ENCODE results near the gene FAM168A. TPM values are rescaled to one million over a fixed set of nuclear protein-coding genes. Genes with fewer than 3 reads are reported as not detected.

The FAM168A gene
- total and polyA plus RNA-seq, 4 donors, result 4.8 to 14.6 (median 9.1) TPM

DNA sequence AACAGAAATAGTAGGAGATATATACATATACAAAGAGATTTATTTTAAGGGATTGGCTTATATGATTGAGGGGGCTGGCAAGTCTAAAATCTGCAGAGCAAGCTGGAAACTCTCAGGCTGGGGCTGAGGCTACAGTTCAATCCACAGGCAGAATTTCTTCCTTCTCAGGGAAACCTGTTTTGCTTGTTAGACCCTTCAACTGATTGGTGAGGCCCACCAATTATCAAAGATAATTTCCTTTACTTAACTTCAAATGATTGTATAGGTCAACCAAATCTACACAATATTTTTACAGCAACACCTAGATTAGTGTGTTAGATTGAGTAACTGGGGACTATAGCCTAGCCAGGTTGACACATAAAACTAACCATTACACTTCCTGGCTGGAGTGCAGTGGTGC is 43.8 kb upstream of the FAM168A start:
- H3K4me1 ChIP-seq (ENCODE audit: control insufficient read depth in 4 of 4, insufficient read depth in 4 of 4, low read length in 3 of 4), result no peaks in the 10 kb centered on the region
- no peaks in the 10 kb centered on the region for H3K36me3 ChIP-seq (ENCODE audit: control insufficient read depth in 4 of 4, insufficient read depth in 3 of 4, low read depth in 1 of 4, low read length in 3 of 4)
- no peak overlapping the region for H3K4me3 ChIP-seq (ENCODE audit: low read depth in 1 of 3, low read length in 3 of 3)
- no peaks in the 10 kb centered on the region for H3K27me3 ChIP-seq (ENCODE audit: control insufficient read depth in 4 of 4, insufficient read depth in 4 of 4, low read length in 3 of 4)
- no peak overlapping the region for H3K27ac ChIP-seq (ENCODE audit: low read depth in 1 of 2, low read length in 2 of 2)
- TF ChIP-seq HNF4G (IDR thresholded peaks at IDR 0.05) (no peak), GABPA (IDR thresholded peaks at IDR 0.05 in 1 of 2, conservative IDR thresholded peaks at IDR 0.05 in 1 of 2) (no peak), EGR1 (IDR thresholded peaks at IDR 0.05; ENCODE audit: low read depth in 2 of 2) (no peak), TAF1 (conservative IDR thresholded peaks at IDR 0.05) (no peak), RXRA (IDR thresholded peaks at IDR 0.05) (no peak)
- DNase-seq (ENCODE audit: low spot score), result no peak
- H3K9me3 ChIP-seq (ENCODE audit: control insufficient read depth in 4 of 4, low read length in 3 of 4), result no peaks in the 10 kb centered on the region
- no peak overlapping the region for H3K9ac ChIP-seq (ENCODE audit: low read depth in 1 of 2, low read length in 2 of 2)

DNA sequence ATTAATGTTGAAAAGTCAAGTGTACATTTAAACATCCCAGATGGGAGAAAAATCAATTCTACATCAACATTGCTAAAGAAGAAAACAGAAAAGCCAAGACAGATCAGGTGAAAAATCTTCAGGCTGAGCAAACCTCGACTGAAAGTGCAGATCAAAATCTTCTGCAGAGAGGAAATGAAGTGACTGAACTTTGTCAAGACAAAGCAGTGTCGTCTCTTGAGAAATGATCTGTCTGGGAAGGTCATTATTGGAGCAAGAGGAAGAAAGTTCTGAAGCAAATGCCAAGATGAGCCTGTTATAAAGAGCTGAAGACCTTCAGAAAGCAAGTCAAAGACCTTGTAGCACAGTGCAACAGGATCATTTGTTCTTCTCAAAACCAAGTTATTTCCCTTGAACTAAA is 42.7 kb upstream of the FAM168A start:
- Histone ChIP-seq H3K9me3 (ENCODE audit: control insufficient read depth in 4 of 4, low read length in 3 of 4) (no peaks in the 10 kb centered on the region), H3K27me3 (ENCODE audit: control insufficient read depth in 4 of 4, insufficient read depth in 4 of 4, low read length in 3 of 4) (no peaks in the 10 kb centered on the region), H3K9ac (ENCODE audit: low read depth in 1 of 2, low read length in 2 of 2) (no peak overlapping the region), H3K4me3 (ENCODE audit: low read depth in 1 of 3, low read length in 3 of 3) (no peak overlapping the region), H3K27ac (ENCODE audit: low read depth in 1 of 2, low read length in 2 of 2) (no peak overlapping the region), H3K36me3 (ENCODE audit: control insufficient read depth in 4 of 4, insufficient read depth in 3 of 4, low read depth in 1 of 4, low read length in 3 of 4) (no peaks in the 10 kb centered on the region), H3K4me1 (ENCODE audit: control insufficient read depth in 4 of 4, insufficient read depth in 4 of 4, low read length in 3 of 4) (no peaks in the 10 kb centered on the region)
- DNase-seq (ENCODE audit: low spot score), result no peak
- TF ChIP-seq JUND (IDR thresholded peaks at IDR 0.05), result no peak
- TF ChIP-seq SP1 (IDR thresholded peaks at IDR 0.05), result no peak
- TF ChIP-seq HNF4A (conservative IDR thresholded peaks at IDR 0.05), result no peak
- TF ChIP-seq EGR1 (IDR thresholded peaks at IDR 0.05; ENCODE audit: low read depth in 2 of 2), result no peak
- TF ChIP-seq, protein P1, sequence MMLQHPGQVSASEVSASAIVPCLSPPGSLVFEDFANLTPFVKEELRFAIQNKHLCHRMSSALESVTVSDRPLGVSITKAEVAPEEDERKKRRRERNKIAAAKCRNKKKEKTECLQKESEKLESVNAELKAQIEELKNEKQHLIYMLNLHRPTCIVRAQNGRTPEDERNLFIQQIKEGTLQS (IDR thresholded peaks at IDR 0.05), result no peak
- no peak for TF ChIP-seq RAD21 (IDR thresholded peaks at IDR 0.05)
- no peak for TF ChIP-seq FOXA2 (IDR thresholded peaks at IDR 0.05)
- TF ChIP-seq RXRA (IDR thresholded peaks at IDR 0.05), result no peak
- TF ChIP-seq FOXA1 (IDR thresholded peaks at IDR 0.05), result no peak
- TF ChIP-seq NR2F2 (IDR thresholded peaks at IDR 0.05), result no peak
- no peak for TF ChIP-seq YY1 (IDR thresholded peaks at IDR 0.05)
- TF ChIP-seq GABPA (IDR thresholded peaks at IDR 0.05 in 1 of 2, conservative IDR thresholded peaks at IDR 0.05 in 1 of 2), result no peak
- TF ChIP-seq, protein P2, sequence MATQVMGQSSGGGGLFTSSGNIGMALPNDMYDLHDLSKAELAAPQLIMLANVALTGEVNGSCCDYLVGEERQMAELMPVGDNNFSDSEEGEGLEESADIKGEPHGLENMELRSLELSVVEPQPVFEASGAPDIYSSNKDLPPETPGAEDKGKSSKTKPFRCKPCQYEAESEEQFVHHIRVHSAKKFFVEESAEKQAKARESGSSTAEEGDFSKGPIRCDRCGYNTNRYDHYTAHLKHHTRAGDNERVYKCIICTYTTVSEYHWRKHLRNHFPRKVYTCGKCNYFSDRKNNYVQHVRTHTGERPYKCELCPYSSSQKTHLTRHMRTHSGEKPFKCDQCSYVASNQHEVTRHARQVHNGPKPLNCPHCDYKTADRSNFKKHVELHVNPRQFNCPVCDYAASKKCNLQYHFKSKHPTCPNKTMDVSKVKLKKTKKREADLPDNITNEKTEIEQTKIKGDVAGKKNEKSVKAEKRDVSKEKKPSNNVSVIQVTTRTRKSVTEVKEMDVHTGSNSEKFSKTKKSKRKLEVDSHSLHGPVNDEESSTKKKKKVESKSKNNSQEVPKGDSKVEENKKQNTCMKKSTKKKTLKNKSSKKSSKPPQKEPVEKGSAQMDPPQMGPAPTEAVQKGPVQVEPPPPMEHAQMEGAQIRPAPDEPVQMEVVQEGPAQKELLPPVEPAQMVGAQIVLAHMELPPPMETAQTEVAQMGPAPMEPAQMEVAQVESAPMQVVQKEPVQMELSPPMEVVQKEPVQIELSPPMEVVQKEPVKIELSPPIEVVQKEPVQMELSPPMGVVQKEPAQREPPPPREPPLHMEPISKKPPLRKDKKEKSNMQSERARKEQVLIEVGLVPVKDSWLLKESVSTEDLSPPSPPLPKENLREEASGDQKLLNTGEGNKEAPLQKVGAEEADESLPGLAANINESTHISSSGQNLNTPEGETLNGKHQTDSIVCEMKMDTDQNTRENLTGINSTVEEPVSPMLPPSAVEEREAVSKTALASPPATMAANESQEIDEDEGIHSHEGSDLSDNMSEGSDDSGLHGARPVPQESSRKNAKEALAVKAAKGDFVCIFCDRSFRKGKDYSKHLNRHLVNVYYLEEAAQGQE (IDR thresholded peaks at IDR 0.05), result no peak
- TF ChIP-seq HNF4G (IDR thresholded peaks at IDR 0.05), result no peak
- 52% methylated on average over 2 of the region's 2 CpGs for WGBS

DNA sequence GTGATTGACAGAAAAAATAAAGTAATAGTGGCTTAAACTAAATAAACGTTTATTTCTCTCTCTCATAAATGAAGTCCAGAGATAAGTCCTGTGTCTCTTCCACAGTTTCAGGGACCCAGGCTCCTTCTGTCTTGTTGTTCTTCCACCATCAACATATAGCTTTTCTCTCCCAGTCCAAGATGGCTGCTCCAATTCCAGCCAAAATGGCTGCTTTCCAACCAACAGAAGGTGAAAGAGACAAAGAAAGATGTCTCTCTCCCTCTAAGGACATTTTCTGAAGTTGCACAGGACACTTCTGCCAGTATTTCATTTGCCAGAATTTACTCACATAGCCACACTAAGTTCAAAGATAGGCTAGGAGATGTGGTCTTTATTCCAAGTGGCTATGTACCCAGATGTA is 39.1 kb upstream of the FAM168A start:
- H3K4me1 ChIP-seq (ENCODE audit: control insufficient read depth in 4 of 4, insufficient read depth in 4 of 4, low read length in 3 of 4), result no peaks in the 10 kb centered on the region
- no peaks in the 10 kb centered on the region for H3K36me3 ChIP-seq (ENCODE audit: control insufficient read depth in 4 of 4, insufficient read depth in 3 of 4, low read depth in 1 of 4, low read length in 3 of 4)
- no peak overlapping the region for H3K9ac ChIP-seq (ENCODE audit: low read depth in 1 of 2, low read length in 2 of 2)
- H3K27ac ChIP-seq (ENCODE audit: low read depth in 1 of 2, low read length in 2 of 2), result no peak overlapping the region
- H3K9me3 ChIP-seq (ENCODE audit: control insufficient read depth in 4 of 4, low read length in 3 of 4), result no peaks in the 10 kb centered on the region
- no peaks in the 10 kb centered on the region for H3K27me3 ChIP-seq (ENCODE audit: control insufficient read depth in 4 of 4, insufficient read depth in 4 of 4, low read length in 3 of 4)
- H3K4me3 ChIP-seq (ENCODE audit: low read depth in 1 of 3, low read length in 3 of 3), result no peak overlapping the region
- WGBS, result 86% methylated on average over 1 of the region's 1 CpG
- no peak for DNase-seq (ENCODE audit: low spot score)
- TF ChIP-seq, protein P1 (IDR thresholded peaks at IDR 0.05), result no peak

Measured in liver (tissue), 9 donors.